ENCODE measurements around the gene XPC. TPM values are rescaled to one million over a fixed set of nuclear protein-coding genes. Genes with fewer than 3 reads are reported as not detected.

XPC gene
- total RNA-seq, 4 donors from 2014 or later: 14.4 to 47.9 (median 30.0) TPM

GRCh38 chr3:14137004-14137403 lies 41.4 kb downstream of the XPC start:
- Histone ChIP-seq H3K4me1 (peaks cover 0 to 49% (median 10%) of the 10 kb centered on the region in 3 donors), H3K4me3 (no peak overlapping the region), H3K36me3 (peaks cover 41 to 100% (median 60%) of the 10 kb centered on the region in 3 donors), H3K27ac (peak overlapping the region; percentile 24 to 80 (median 63)), H3K9me3 (no peaks in the 10 kb centered on the region), H3K27me3 (no peaks in the 10 kb centered on the region)
- intact Hi-C loops (cut with DNase I): no loop called here
- DNase-seq: no peak
- no CpG with 5 or more reads among the region's 3 CpGs for WGBS, 2 donors
- TF ChIP-seq CTCF (IDR thresholded peaks at IDR 0.05) (no peak), POLR2A (IDR thresholded peaks at IDR 0.05) (no peak)

- no peak for TF ChIP-seq CTCF (IDR thresholded peaks at IDR 0.05)
- no peak for TF ChIP-seq POLR2A (IDR thresholded peaks at IDR 0.05)
- H3K9me3 ChIP-seq: no peaks in the 10 kb centered on the region
- intact Hi-C loops (cut with DNase I): no loop called here
- H3K27ac ChIP-seq: no peak overlapping the region
- H3K36me3 ChIP-seq: peaks cover 52 to 100% (median 69%) of the 10 kb centered on the region in 3 donors
- no peaks in the 10 kb centered on the region for H3K27me3 ChIP-seq
- WGBS, 2 donors: 90 to 100% methylated on average over 1 to 6 of the region's 11 CpGs
- H3K4me3 ChIP-seq: no peak overlapping the region
- DNase-seq: no peak
- H3K4me1 ChIP-seq: peaks cover 0 to 42% (median 10%) of the 10 kb centered on the region in 3 donors
Measured at GRCh38 chr3:14135581-14135980, 42.8 kb downstream of the XPC start.

- DNase-seq: no peak
- peaks cover 64 to 100% (median 70%) of the 10 kb centered on the region in 3 donors for H3K36me3 ChIP-seq
- TF ChIP-seq CTCF (IDR thresholded peaks at IDR 0.05) (no peak), POLR2A (IDR thresholded peaks at IDR 0.05) (no peak)
Measured at GRCh38 chr3:14134291-14134690, 44.1 kb downstream of the XPC start.

GRCh38 chr3:14133876-14134275 lies 44.5 kb downstream of the XPC start:
- no peak overlapping the region for H3K4me3 ChIP-seq
- WGBS, 2 donors: 82% methylated on average over 2 of the region's 5 CpGs; no CpG with 5 or more reads in 1 of the 2 donors
- H3K27me3 ChIP-seq: no peaks in the 10 kb centered on the region
- H3K27ac ChIP-seq: no peak overlapping the region
- DNase-seq: no peak
- TF ChIP-seq POLR2A (IDR thresholded peaks at IDR 0.05): no peak
- TF ChIP-seq CTCF (IDR thresholded peaks at IDR 0.05): no peak
- intact Hi-C loops (cut with DNase I): no loop called here
- no peaks in the 10 kb centered on the region for H3K9me3 ChIP-seq
- peaks cover 0 to 39% (median 10%) of the 10 kb centered on the region in 3 donors for H3K4me1 ChIP-seq
- peaks cover 63 to 100% (median 66%) of the 10 kb centered on the region in 3 donors for H3K36me3 ChIP-seq

More at GRCh38 chr3:14134291-14134690, 44.1 kb downstream of the XPC start:
- H3K27me3 ChIP-seq: no peaks in the 10 kb centered on the region
- H3K27ac ChIP-seq: no peak overlapping the region
- no peak overlapping the region for H3K4me3 ChIP-seq
- H3K9me3 ChIP-seq: no peaks in the 10 kb centered on the region
- intact Hi-C loops (cut with DNase I): no loop called here
- 85 to 87% methylated on average over 5 to 6 of the region's 6 CpGs for WGBS, 2 donors
- peaks cover 0 to 39% (median 10%) of the 10 kb centered on the region in 3 donors for H3K4me1 ChIP-seq

GRCh38 chr3:14133188-14133800 lies 45.1 kb downstream of the XPC start:
- WGBS, 2 donors: 85 to 87% methylated on average over 5 to 6 of the region's 10 CpGs
- intact Hi-C loops (cut with DNase I): no loop called here
- H3K4me1 ChIP-seq: peaks cover 0 to 42% (median 10%) of the 10 kb centered on the region in 3 donors
- no peaks in the 10 kb centered on the region for H3K27me3 ChIP-seq
- no peaks in the 10 kb centered on the region for H3K9me3 ChIP-seq
- no peak overlapping the region for H3K27ac ChIP-seq
- no peak overlapping the region for H3K4me3 ChIP-seq
- peaks cover 62 to 100% (median 64%) of the 10 kb centered on the region in 3 donors for H3K36me3 ChIP-seq
- no peak for TF ChIP-seq CTCF (IDR thresholded peaks at IDR 0.05)
- TF ChIP-seq POLR2A (IDR thresholded peaks at IDR 0.05): no peak
- DNase-seq: no peak
